Stimulated activated naive CD8-positive, alpha-beta T cell treated with anti-CD3 and anti-CD28 coated beads, Interleukin-15, amount 100 ng/mL, for 72 hours (primary cell): ENCODE results near the gene NDUFB5.

Source experiments
- ATAC-seq: fragments of 150-1000 bp; cut with Tn5 transposase; 2 replicates; pipeline ENCODE4 v1.10.0; 2021; ENCODE audit warnings: mild to moderate bottlenecking, moderate library complexity
- DNase-seq, 2 donors: peaks; one replicate each; pipeline ENCODE4 v3.0.0; 2021 to 2022
- H3K27ac Mint-ChIP-seq, 2 donors: one replicate each; pipeline ENCODE4 v1.8.0; 2022; ENCODE audit warnings: mild to moderate bottlenecking in 2 of 2, mixed read lengths in 2 of 2, moderate library complexity in 2 of 2
- H3K27me3 Mint-ChIP-seq: one replicate; pipeline ENCODE4 v1.8.0; 2022; ENCODE audit warnings: mixed read lengths
- H3K4me1 Mint-ChIP-seq: one replicate; pipeline ENCODE4 v1.8.0; 2022; ENCODE audit warnings: mild to moderate bottlenecking, mixed read lengths
- H3K4me3 Mint-ChIP-seq, 2 donors: one replicate each; pipeline ENCODE4 v1.8.0; 2022; ENCODE audit warnings: mild to moderate bottlenecking in 2 of 2, mixed read lengths in 2 of 2, moderate library complexity in 1 of 2
- H3K9me3 Mint-ChIP-seq, 2 donors: one replicate each; pipeline ENCODE4 v1.8.0; 2022; ENCODE audit warnings: mixed read lengths in 2 of 2

NDUFB5 gene

DNA sequence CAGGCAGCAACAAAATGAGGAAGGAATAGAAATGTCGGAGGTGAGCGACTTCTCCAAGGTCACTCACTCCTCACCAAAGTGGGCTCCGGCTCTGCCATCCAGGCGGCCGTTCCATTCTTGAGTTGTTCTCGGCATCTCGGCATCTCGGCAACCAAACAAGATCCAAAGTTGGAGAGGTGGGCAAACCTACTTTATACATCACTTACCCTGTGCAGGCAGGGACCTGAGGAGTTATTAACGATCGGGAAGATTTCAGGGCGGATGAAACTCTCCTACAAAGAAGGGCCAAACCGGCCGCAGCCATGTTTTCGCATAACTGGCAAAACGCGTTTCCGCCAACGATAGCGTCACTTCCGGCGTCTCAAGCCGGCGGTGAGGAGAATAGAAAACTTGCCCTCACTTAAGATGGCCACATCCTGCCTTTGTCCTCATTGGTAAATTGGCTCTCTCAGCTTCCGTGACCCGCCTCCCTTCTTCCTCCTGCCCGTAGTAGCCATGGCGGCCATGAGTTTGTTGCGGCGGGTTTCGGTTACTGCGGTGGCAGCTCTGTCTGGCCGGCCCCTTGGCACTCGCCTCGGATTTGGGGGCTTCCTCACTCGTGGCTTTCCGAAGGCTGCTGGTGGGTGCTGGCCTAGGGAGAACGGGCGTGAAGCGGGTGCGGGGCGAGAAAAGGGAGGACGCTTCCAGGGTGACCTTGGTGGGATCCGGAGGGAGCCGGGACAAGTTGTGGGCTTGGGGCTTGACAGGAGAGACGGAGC, at the start of gene NDUFB5, which contains the start of gene MRPL47:
TSS of gene NDUFB5 (plus strand) at position 474 of the 758 bp plus-strand sequence. CDS start at position 496, 22 bp downstream.
TSS of gene MRPL47 (minus strand) at position 318 of the 758 bp plus-strand sequence. CDS start at position 304, 14 bp downstream.
- H3K4me3 Mint-ChIP-seq, result peak within 1 kb of the TSS; percentile 96 to 97
- no peaks in the 10 kb centered on the region for H3K9me3 Mint-ChIP-seq
- DNase-seq, result peak; percentile 84 to 92
- H3K4me1 Mint-ChIP-seq, result peaks cover 39% of the 10 kb centered on the region
- peak; percentile 96 for ATAC-seq
- H3K27me3 Mint-ChIP-seq, result no peaks in the 10 kb centered on the region
- peak within 1 kb of the TSS; percentile 100 for H3K27ac Mint-ChIP-seq

DNA sequence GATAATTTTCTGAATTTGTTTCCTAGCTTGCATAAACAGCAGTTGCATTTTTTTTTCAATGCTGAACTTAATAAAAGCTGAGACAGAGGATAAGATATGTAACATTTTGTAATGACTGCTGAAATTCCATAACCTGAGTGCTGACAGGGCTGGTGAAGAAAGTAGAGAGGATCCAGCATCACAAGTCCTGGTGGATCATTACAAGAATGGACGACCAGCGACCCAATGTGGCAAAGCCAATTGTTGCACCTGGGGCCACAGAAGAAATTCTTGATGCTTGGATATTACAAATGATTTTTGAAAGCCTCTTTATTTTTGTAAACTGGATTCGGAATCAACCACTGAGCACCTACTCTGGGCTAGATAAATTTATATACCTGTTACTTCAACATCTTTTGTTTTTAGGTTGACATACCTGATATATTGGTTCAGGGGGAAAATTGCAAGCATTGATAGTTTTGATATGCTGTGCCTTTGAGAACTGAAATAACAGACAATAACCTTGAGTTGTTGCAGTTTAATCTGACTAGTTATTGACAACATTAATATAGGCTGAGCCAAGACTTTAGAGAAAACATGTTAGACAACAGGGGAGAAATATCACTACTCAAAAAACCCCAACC, 45.7 kb upstream of the NDUFB5 start:
- H3K9me3 Mint-ChIP-seq, result no peaks in the 10 kb centered on the region
- peaks cover 12% of the 10 kb centered on the region for H3K4me1 Mint-ChIP-seq
- H3K27me3 Mint-ChIP-seq, result no peaks in the 10 kb centered on the region
- ATAC-seq (no peak), DNase-seq (peak; percentile 37 to 51)
- H3K4me3 Mint-ChIP-seq, result no peak overlapping the region
- H3K27ac Mint-ChIP-seq, result no peak overlapping the region

DNA sequence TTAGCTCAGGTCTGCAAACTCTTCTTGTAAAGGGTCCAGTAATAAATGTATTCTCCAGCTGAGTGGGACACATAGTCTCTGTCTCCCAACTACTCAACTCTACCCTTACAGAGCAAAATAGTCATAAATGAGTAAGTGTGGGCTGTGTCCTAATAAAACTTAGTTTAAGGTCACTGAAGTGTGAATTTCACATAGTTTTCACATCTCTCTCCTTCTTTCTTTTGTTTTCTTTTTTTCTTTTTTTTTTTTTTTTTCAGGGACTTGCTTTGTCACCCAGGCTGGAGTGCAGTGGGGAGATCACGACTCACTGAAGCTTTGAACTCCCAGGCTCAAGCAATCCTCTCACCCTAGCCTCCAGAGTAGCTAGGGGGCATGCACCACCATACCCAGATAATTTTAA, 43.8 kb upstream of the NDUFB5 start:
- no peaks in the 10 kb centered on the region for H3K27me3 Mint-ChIP-seq
- ATAC-seq (no peak), DNase-seq (no peak)
- H3K4me1 Mint-ChIP-seq, result peaks cover 31% of the 10 kb centered on the region
- no peaks in the 10 kb centered on the region for H3K9me3 Mint-ChIP-seq
- no peak overlapping the region for H3K4me3 Mint-ChIP-seq
- H3K27ac Mint-ChIP-seq, result no peak overlapping the region

DNA sequence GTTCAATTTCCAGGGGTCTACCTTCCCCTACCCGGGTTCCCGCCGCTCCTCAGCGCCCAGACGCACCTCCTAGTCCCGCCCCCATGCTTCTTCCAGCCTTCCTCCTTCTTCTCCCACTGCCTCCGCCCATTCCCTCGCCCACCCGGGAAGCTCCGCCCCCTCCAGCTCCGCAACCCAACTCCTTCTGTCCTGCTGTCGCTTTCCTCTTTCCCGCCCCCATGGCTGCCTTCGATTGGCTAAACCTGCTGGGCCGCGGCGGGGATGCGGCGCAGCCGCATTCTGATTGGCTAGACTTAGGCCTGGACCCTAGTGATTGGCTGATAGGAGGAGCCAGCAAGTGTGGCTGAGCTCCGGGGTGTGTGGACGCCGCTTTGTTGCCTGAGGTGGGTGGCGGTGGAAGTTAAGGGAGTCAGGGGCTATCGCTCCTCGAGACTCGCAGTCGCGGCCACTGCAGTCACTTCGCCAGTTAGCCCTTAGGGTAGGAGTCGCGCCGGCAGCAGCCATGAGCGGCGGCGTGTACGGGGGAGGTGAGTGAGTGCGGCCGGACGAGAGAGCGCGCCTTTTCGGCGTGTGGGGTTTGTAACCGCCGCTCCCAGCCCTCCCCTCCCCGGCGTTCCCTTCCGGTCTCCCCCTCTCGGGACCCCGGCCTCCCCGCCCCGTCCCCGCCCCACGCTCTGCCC, 41.9 kb upstream of the NDUFB5 start, which contains the start of gene ACTL6A:
TSS of gene ACTL6A (plus strand) at position 336 of the 680 bp plus-strand sequence. CDS start at position 503, 167 bp downstream.
- Mint-ChIP-seq H3K4me3 (peak within 1 kb of the TSS; percentile 90 to 96), H3K4me1 (peaks cover 42% of the 10 kb centered on the region), H3K27me3 (no peaks in the 10 kb centered on the region), H3K27ac (peak within 1 kb of the TSS; percentile 96 to 97), H3K9me3 (no peaks in the 10 kb centered on the region)
- ATAC-seq (peak; percentile 94), DNase-seq (peak; percentile 96 to 98)

DNA sequence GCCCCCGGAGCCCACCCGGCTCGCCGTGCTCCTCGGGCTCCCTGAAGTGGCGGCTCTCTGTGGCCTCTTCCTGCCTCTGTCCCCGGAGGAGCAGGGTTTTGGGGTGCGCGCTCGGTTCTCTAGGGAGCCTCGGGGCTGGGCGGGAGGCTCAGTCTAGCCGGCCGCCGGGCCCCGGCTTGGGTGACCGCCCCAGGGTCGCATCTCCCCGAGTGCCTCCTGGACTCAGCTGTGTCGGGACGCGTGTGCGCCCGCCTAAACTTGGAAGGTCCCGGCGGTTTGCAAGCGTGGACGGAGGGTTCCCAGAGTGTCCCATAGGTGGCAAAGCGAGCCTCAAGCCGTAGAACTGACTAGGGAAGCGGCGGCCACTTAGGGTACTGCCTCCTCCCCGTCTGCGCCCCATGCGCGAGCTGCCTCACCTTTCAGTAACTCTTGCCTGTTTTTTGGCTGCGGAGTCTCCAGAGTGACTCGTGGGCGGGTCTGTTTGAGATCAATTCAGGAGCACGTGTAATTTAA, 41.3 kb upstream of the NDUFB5 start:
- Mint-ChIP-seq H3K9me3 (no peaks in the 10 kb centered on the region), H3K27ac (peak overlapping the region; percentile 29 to 74), H3K27me3 (no peaks in the 10 kb centered on the region), H3K4me1 (peaks cover 42% of the 10 kb centered on the region), H3K4me3 (peak overlapping the region; percentile 90 to 96)
- DNase-seq (peak; percentile 75 to 79), ATAC-seq (peak; percentile 78)

DNA sequence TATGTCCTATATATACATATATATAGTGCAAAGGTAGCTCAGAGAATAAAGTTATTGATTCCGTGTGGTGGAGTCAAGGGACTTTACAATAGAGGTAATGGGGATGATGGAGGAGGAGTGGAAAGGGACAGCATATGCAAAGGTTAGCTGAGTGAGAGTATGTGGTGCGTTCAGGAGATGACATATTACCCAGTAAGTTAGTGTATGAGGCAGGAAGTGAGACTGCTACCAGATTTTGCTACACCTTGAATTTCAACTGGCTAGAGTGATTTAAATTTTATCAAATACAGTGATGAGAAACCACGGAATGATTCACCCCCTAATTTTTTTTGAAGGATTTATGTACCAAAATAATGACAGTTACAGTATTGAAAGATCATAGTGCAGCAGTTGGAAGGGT, 39.1 kb upstream of the NDUFB5 start:
- Mint-ChIP-seq H3K4me3 (peak overlapping the region; percentile 16 to 25), H3K27me3 (no peaks in the 10 kb centered on the region), H3K4me1 (peaks cover 42% of the 10 kb centered on the region), H3K9me3 (no peaks in the 10 kb centered on the region), H3K27ac (peak overlapping the region in 1 of 2 donors; percentile 60)
- no peak for DNase-seq
- ATAC-seq, result peak; percentile 21

DNA sequence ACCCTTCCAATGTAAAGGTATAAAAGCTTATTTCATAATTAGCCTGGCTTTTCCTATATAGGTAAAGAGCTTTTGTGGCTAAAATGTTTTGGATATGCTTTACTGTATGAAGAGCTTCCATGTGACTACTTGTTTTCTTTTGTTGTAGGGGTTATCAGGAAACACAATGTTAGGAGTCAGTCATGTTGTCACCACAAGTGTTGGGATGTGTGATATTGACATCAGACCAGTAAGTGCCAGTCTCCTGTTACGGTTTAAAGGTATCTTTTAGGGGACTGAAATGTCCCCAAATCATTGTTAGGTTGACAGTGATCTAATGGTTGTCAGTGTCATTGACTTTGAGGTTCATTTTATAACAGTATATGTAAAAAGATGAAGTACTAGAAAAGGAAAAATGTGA, 23.6 kb upstream of the NDUFB5 start:
- Mint-ChIP-seq H3K9me3 (no peaks in the 10 kb centered on the region), H3K4me3 (no peak overlapping the region), H3K27ac (no peak overlapping the region), H3K27me3 (no peaks in the 10 kb centered on the region), H3K4me1 (peaks cover 6% of the 10 kb centered on the region)
- ATAC-seq, result no peak
- no peak for DNase-seq

DNA sequence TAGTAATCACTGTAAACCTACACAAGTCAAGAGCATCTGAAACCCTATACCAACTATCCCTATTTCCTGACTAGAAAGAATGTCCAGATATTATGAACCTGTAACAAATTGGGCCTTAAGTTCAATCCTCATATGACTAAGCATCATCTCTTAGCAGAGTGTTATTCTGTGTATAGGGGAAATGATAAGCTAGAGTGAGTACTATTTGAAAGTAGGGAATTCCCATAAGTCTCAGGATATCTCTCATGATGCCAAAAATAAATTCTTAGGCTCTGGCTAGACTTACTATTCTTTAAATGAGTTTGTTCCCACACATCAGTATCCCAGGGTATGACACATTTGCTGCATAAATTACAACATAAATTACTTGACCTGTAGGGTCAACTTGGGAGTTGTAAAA, 15.5 kb upstream of the NDUFB5 start:
- Mint-ChIP-seq H3K27me3 (no peaks in the 10 kb centered on the region), H3K27ac (peak overlapping the region in 1 of 2 donors; percentile 93), H3K9me3 (no peaks in the 10 kb centered on the region), H3K4me1 (peaks cover 8% of the 10 kb centered on the region), H3K4me3 (no peak overlapping the region)
- ATAC-seq (peak; percentile 81), DNase-seq (no peak)

DNA sequence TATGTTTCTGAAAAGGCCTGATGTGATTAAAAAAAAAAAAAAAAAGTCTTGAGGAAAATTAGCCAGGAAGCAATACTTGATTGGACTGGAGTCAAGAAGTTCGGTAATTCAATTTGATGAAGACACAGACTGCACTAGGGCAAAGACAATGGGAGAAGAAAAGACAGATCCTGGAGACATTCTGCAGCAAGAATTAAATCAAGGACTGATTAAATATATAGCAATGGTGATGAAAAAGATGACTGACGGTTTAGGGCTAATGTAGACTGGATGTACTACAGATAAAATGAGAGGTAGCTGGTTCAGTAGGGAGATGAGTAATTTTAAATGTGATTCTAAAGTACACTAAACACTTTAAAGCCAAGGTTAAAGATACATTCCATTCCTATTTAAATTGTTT, 13.9 kb upstream of the NDUFB5 start:
- H3K9me3 Mint-ChIP-seq, result no peaks in the 10 kb centered on the region
- no peak for DNase-seq
- no peak overlapping the region for H3K27ac Mint-ChIP-seq
- H3K27me3 Mint-ChIP-seq, result no peaks in the 10 kb centered on the region
- no peak for ATAC-seq
- peaks cover 8% of the 10 kb centered on the region for H3K4me1 Mint-ChIP-seq
- no peak overlapping the region for H3K4me3 Mint-ChIP-seq

DNA sequence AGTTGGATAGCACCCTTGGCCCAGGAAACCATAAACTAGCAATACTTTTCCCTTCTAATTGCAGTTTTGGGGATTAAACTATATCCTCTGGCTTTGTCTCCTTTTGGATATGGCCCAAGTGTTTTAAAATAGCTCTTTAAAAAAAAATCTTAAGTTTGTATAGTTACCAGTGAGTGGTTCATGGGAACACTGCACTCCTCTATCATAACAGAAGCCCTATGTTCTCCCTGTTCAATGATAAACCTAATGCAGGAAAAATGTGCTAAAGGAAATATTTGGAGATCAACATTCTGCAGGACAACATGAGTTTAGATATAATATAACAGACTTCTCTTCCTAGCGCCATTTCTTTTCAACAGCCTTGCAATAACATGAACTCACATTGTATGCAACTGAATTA, 13.3 kb upstream of the NDUFB5 start:
- H3K4me1 Mint-ChIP-seq, result peaks cover 8% of the 10 kb centered on the region
- H3K4me3 Mint-ChIP-seq, result no peak overlapping the region
- no peaks in the 10 kb centered on the region for H3K27me3 Mint-ChIP-seq
- ATAC-seq (no peak), DNase-seq (no peak)
- no peaks in the 10 kb centered on the region for H3K9me3 Mint-ChIP-seq
- H3K27ac Mint-ChIP-seq, result peak overlapping the region in 1 of 2 donors; percentile 80

DNA sequence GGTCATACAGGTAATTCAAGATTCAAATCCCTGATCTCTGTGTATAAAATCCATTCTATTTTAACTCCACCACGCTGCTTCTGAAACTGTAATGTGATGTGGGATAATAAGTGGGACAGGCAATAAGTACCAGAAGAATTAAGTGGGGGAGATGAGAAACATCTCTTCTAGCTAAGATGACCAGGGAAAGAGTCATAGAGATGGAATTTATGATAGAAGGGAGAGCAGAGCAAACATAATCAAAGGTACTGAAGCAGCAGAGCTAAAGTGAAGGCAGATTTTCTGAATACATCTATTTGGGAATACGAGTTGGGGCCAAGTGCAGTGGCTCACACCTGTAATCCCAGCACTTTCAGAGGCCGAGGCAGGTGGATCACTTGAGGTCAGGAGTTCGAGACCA, 5.1 kb upstream of the NDUFB5 start:
- no peak overlapping the region for H3K4me3 Mint-ChIP-seq
- peaks cover 6% of the 10 kb centered on the region for H3K4me1 Mint-ChIP-seq
- no peaks in the 10 kb centered on the region for H3K27me3 Mint-ChIP-seq
- peak overlapping the region in 1 of 2 donors; percentile 50 for H3K27ac Mint-ChIP-seq
- H3K9me3 Mint-ChIP-seq, result no peaks in the 10 kb centered on the region
- ATAC-seq, result no peak
- no peak for DNase-seq

DNA sequence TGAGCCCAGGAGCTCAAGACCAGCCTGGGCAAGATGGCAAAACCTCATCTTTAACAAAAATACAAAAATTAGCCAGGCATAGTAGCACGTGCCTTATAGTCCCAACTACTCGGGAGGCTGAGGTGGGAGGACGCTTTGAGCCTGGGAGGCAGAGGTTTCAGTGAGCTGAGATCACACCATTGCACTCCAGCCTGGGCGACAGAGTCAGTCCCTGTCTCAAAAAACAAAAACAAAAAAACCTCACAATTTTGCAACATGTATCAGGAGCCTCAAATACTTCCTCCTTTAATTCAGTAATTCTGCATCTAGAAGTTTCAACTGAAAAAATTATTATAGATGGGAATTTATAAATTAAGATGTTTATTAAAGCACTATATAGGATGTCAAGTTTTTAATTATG, 1.3 kb upstream of the NDUFB5 start:
- H3K27ac Mint-ChIP-seq, result no peak overlapping the region
- no peaks in the 10 kb centered on the region for H3K27me3 Mint-ChIP-seq
- H3K9me3 Mint-ChIP-seq, result no peaks in the 10 kb centered on the region
- DNase-seq (no peak), ATAC-seq (no peak)
- H3K4me1 Mint-ChIP-seq, result peaks cover 31% of the 10 kb centered on the region
- peak overlapping the region; percentile 96 to 97 for H3K4me3 Mint-ChIP-seq

DNA sequence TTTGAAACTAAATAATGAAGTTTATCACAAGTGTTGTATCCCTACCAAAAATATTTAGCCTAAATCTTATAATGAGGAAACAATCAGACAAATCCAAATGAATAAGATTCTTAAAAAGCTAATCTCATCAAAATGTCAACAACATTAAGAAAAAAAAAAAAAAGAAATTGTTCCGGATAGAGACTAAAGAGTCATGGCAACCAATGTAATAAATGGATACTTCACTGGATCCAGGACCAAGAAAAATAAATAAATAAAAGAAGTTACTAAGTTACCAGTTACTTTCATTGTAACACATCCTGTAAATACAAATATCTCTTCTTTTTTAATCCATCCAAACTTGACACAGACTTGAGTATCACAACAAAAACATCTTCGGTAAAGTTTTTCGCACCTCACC, 763 bp upstream of the NDUFB5 start:
- no peak for ATAC-seq

DNA sequence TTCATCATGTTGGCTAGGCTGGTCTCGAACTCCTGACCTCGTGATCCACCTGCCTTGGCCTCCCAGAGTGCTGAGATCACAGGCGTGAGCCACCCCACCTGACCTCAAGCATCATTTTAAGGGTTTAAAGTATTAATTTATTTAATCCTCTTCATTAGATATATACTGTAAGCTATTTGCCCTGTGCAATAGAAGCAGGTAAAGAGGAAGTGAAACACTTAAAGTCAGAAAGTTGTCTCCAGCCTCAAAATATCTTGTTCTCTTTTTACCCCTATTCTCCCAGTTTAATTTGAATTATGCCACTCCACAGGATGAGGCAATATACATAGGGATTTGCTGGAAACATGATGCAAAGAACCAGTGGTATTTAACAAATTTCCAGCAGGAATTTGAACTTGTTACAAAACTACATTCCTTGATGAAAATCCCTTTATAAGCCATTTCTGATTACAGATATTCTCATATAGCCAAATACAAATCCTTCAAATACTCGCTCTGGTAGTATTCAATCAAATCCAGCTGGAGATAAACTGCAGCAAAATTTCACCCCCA, 2.0 kb downstream of the NDUFB5 start:
- Mint-ChIP-seq H3K9me3 (no peaks in the 10 kb centered on the region), H3K4me1 (peaks cover 48% of the 10 kb centered on the region), H3K27ac (no peak overlapping the region), H3K4me3 (peak overlapping the region; percentile 10 to 30), H3K27me3 (no peaks in the 10 kb centered on the region)
- ATAC-seq (no peak), DNase-seq (no peak)

More for the DNA sequence above, 763 bp upstream of the NDUFB5 start:
- Mint-ChIP-seq H3K27me3 (no peaks in the 10 kb centered on the region), H3K27ac (peak overlapping the region; percentile 100), H3K9me3 (no peaks in the 10 kb centered on the region), H3K4me3 (peak overlapping the region; percentile 96 to 97), H3K4me1 (peaks cover 35% of the 10 kb centered on the region)
- no peak for DNase-seq
